ENCODE measurements around the gene PTHLH.
A peak's percentile ranks its signal among the peaks of the same experiment; 100 is the strongest.

The PTHLH gene

DNA sequence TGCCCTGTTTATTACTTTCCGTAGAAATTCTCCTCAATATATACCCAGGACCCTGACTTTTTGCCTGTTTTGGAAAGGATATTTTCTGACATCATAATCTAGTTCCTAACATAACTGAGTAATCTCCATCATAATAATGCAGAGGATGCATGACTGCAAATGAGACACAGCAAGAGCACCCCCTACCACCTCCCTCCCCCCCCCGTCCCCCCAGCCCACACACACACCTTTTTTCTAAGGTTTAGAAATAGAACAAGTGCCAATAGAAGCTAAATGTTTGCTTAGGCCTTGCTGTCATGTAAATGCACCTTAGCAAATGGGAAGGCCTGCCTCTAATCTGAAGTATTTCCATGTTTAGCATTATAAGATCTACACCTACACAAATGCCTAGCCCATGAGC, at the start of gene PTHLH:
Gene PTHLH, minus strand, starts transcription at position 13 of the 400 bp plus-strand sequence. CDS start 3,239 bp downstream, outside the sequence.
- peaks cover 45% of the 10 kb centered on the region for H3K4me1 ChIP-seq (ENCODE audit: control insufficient read depth, insufficient read depth, low read length)
- H3K27me3 ChIP-seq (ENCODE audit: control insufficient read depth, insufficient read depth, low read length) = peaks cover 99% of the 10 kb centered on the region
- H3K27ac ChIP-seq (ENCODE audit: low read depth, low read length) = no peak within 1 kb of the TSS
- H3K9me3 ChIP-seq (ENCODE audit: control insufficient read depth, insufficient read depth, low read length) = no peaks in the 10 kb centered on the region
- H3K4me3 ChIP-seq (ENCODE audit: low read depth, low read length) = peak within 1 kb of the TSS; percentile 52; the same call in 1 of the 2 replicates
- H3K9ac ChIP-seq (ENCODE audit: low read depth, low read length) = no peak within 1 kb of the TSS
- H3K36me3 ChIP-seq (ENCODE audit: control insufficient read depth, insufficient read depth, low read length) = no peaks in the 10 kb centered on the region

DNA sequence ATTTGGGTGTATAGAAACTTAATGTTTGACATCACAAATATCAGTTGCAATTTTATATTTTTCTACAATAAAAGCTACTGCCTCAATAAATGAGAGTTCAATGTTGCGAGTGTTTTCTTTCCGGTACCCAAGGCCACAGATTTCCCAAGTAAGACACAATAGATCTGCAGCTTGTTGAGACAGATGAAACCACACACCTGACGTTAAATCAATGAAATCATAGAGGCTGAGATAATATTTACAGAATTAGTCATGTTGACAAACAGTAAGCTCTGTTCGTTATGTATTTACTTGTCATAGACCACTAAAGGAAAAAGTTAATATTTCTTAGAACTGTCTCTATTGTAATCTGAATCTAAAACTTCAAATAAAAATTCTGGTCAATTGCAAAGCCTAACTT, 49.2 kb upstream of the PTHLH start:
- Histone ChIP-seq H3K27ac (ENCODE audit: low read depth, low read length) (no peak overlapping the region), H3K9ac (ENCODE audit: low read depth, low read length) (no peak overlapping the region), H3K4me3 (ENCODE audit: low read depth, low read length) (no peak overlapping the region), H3K9me3 (ENCODE audit: control insufficient read depth, insufficient read depth, low read length) (no peaks in the 10 kb centered on the region), H3K27me3 (ENCODE audit: control insufficient read depth, insufficient read depth, low read length) (no peaks in the 10 kb centered on the region), H3K4me1 (ENCODE audit: control insufficient read depth, insufficient read depth, low read length) (no peaks in the 10 kb centered on the region), H3K36me3 (ENCODE audit: control insufficient read depth, insufficient read depth, low read length) (no peaks in the 10 kb centered on the region)

DNA sequence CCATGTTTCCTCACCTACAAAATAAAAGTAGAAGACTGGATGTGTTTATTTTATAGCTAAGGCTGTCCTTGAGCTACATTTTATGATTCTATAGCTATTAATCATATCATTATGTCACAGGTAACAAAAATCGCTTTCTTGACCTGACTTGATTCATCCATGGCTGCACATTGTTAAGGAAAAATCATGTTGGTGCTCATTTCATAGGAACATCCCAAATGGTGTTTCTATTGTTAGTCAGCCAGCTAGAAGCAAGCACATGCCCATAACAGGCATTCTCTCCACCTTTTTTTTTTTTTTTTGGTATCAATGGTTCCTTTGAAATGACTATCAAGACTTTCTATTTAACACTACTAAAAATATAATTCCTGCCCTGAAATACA, 45.3 kb upstream of the PTHLH start:
- H3K9me3 ChIP-seq (ENCODE audit: control insufficient read depth, insufficient read depth, low read length) = no peaks in the 10 kb centered on the region
- H3K4me3 ChIP-seq (ENCODE audit: low read depth, low read length) = no peak overlapping the region
- H3K4me1 ChIP-seq (ENCODE audit: control insufficient read depth, insufficient read depth, low read length) = no peaks in the 10 kb centered on the region
- H3K27me3 ChIP-seq (ENCODE audit: control insufficient read depth, insufficient read depth, low read length) = no peaks in the 10 kb centered on the region
- H3K36me3 ChIP-seq (ENCODE audit: control insufficient read depth, insufficient read depth, low read length) = no peaks in the 10 kb centered on the region
- no peak overlapping the region for H3K9ac ChIP-seq (ENCODE audit: low read depth, low read length)
- no peak overlapping the region for H3K27ac ChIP-seq (ENCODE audit: low read depth, low read length)

DNA sequence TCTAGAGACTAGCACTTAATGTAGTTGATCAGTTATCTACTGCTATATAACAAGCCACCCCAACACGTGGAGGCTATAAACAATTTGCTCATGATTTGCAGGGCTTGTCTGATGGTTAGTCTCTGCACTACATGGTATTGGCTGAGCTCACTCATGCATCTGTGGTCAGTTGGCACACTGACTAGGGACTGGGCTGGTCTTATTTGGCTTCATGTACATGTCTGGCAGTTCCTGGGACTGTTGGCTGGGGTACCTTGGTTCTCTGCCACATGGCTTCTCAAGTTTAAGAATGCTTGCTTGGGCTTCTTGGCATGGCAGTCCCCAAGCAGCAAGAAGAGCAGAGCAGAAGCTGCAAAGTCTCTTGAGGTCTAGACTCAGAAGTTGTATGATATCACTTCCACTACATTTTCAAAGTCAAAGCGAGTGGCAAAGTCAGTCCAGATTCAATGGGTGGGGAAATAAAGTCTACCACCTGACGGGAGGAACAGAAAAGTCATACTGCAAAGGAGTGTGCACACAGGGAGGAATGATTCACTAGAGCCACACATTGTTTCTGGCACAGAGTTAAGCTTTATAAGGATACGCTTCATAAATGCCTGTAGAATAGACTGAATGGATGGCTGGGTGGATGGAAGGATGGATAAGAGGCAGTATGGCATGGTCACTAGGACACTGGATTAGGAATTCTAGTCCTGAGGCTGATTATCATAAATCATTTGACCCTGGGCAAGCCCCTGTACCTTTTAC, 44.8 kb upstream of the PTHLH start:
- no peaks in the 10 kb centered on the region for H3K4me1 ChIP-seq (ENCODE audit: control insufficient read depth, insufficient read depth, low read length)
- no peaks in the 10 kb centered on the region for H3K9me3 ChIP-seq (ENCODE audit: control insufficient read depth, insufficient read depth, low read length)
- no peak overlapping the region for H3K4me3 ChIP-seq (ENCODE audit: low read depth, low read length)
- H3K36me3 ChIP-seq (ENCODE audit: control insufficient read depth, insufficient read depth, low read length) = no peaks in the 10 kb centered on the region
- H3K9ac ChIP-seq (ENCODE audit: low read depth, low read length) = no peak overlapping the region
- no peaks in the 10 kb centered on the region for H3K27me3 ChIP-seq (ENCODE audit: control insufficient read depth, insufficient read depth, low read length)
- H3K27ac ChIP-seq (ENCODE audit: low read depth, low read length) = no peak overlapping the region

DNA sequence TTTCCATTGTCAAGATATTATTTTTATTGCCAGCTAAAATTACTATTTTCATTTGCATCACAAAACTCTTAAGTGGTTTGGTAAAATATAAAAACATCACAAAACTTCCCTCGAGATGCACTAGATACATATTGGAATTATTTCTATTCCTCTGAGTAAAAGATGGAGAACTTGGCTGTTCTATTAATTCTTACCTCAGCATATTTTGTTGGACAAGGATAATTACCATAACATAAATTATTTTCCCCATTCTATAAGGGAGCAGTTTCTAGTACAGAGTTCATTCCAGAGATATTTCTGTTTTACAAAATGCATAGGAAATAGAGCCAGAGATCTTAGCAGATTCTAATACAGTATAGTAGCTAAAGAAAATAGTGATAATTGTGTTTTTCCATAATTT, 42.6 kb upstream of the PTHLH start:
- no peak overlapping the region for H3K9ac ChIP-seq (ENCODE audit: low read depth, low read length)
- no peaks in the 10 kb centered on the region for H3K9me3 ChIP-seq (ENCODE audit: control insufficient read depth, insufficient read depth, low read length)
- no peaks in the 10 kb centered on the region for H3K36me3 ChIP-seq (ENCODE audit: control insufficient read depth, insufficient read depth, low read length)
- no peak overlapping the region for H3K4me3 ChIP-seq (ENCODE audit: low read depth, low read length)
- no peaks in the 10 kb centered on the region for H3K27me3 ChIP-seq (ENCODE audit: control insufficient read depth, insufficient read depth, low read length)
- H3K4me1 ChIP-seq (ENCODE audit: control insufficient read depth, insufficient read depth, low read length) = no peaks in the 10 kb centered on the region
- no peak overlapping the region for H3K27ac ChIP-seq (ENCODE audit: low read depth, low read length)

DNA sequence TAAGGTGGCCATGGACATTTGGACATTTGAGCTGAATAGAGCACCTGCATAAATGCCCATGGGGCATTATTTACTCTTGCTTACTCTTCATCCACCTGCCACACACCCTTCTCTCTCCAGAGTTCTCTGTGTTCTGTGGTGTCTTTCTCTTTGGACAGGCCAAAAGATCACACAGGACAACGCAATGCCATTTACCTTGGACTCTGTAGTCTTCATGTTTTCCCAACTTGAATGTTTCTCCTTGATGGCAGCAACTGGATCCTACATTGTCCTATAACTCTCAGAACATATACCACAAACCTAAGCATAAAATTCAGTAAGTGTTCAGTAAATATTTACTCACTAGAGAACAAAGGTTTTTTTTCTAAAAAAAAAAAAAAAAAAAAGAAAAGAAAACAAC, 41.7 kb upstream of the PTHLH start:
- Histone ChIP-seq H3K36me3 (ENCODE audit: control insufficient read depth, insufficient read depth, low read length) (no peaks in the 10 kb centered on the region), H3K27ac (ENCODE audit: low read depth, low read length) (no peak overlapping the region), H3K9me3 (ENCODE audit: control insufficient read depth, insufficient read depth, low read length) (no peaks in the 10 kb centered on the region), H3K27me3 (ENCODE audit: control insufficient read depth, insufficient read depth, low read length) (no peaks in the 10 kb centered on the region), H3K9ac (ENCODE audit: low read depth, low read length) (no peak overlapping the region), H3K4me3 (ENCODE audit: low read depth, low read length) (no peak overlapping the region), H3K4me1 (ENCODE audit: control insufficient read depth, insufficient read depth, low read length) (no peaks in the 10 kb centered on the region)

DNA sequence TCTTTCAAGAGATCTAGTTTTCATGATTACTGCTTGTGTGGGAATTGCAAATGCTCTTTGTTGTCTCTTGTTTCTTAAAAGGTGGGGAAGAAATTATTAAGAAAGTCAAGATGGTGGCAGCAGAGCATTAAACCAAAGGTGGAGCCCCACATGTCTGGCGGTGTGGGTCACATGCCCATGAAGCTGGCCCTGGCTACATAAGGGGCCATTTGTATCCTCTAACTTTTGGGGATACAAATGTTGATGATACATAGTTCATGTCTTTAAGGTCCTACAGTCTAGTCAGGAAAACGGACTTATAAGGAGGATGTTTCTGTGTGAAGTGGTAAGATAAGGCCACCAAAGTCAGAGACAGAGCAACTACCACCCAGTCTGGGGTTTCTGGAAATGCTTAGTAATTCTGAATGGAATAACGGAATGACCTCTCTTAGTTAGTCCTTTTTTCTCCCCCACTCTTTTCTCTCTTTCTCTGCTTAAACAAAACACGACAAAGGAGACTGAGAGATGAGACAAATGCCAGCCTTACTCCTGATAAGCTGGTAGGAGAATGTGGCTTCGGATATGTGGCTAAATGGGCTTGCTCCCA, 39.9 kb upstream of the PTHLH start:
- Histone ChIP-seq H3K4me1 (ENCODE audit: control insufficient read depth, insufficient read depth, low read length) (no peaks in the 10 kb centered on the region), H3K27ac (ENCODE audit: low read depth, low read length) (no peak overlapping the region)

DNA sequence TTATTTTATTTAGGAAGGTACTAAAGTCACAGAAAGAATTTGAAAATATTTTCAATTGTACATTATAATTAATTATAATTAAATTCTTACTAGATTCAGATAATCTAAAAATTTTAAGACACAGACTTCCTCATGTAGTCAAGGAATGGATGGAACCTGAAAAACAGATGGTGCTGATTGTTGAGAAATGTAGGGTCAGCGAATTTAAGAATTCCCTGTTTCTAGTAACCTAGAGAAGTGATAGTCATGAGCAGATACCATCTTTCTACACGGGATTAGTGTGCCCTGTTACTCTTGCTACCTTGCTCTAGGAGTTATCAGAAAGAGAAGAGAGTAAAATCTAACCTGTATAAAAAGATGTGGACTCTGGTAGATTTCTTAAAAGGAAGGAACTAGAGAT, 37.5 kb upstream of the PTHLH start:
- no peak overlapping the region for H3K4me3 ChIP-seq (ENCODE audit: low read depth, low read length)
- no peaks in the 10 kb centered on the region for H3K36me3 ChIP-seq (ENCODE audit: control insufficient read depth, insufficient read depth, low read length)

More for the DNA sequence above, 39.9 kb upstream of the PTHLH start:
- Histone ChIP-seq H3K36me3 (ENCODE audit: control insufficient read depth, insufficient read depth, low read length) (no peaks in the 10 kb centered on the region), H3K9ac (ENCODE audit: low read depth, low read length) (no peak overlapping the region), H3K9me3 (ENCODE audit: control insufficient read depth, insufficient read depth, low read length) (no peaks in the 10 kb centered on the region), H3K27me3 (ENCODE audit: control insufficient read depth, insufficient read depth, low read length) (no peaks in the 10 kb centered on the region), H3K4me3 (ENCODE audit: low read depth, low read length) (no peak overlapping the region)

DNA sequence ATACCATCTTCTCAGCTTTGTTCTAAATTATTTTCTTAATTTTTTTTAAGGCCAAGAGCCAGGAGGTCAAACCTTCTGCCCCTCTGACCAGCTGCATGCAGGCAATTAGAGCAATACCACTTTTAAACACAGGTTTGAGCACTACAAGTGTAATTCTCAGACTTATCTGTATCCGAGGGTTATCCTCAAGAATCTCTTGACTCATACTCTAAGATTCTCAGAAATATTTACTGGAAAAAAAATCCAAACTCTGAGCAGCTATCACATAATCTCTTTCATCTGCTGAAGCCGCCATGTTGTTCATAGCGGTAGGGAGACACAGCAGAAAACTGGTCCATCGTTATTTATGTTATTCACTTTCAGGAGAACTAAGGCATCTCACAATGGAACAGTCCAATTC, 27.4 kb upstream of the PTHLH start:
- no peak overlapping the region for H3K27ac ChIP-seq (ENCODE audit: low read depth, low read length)

More for the DNA sequence above, 37.5 kb upstream of the PTHLH start:
- H3K4me1 ChIP-seq (ENCODE audit: control insufficient read depth, insufficient read depth, low read length) = no peaks in the 10 kb centered on the region
- no peak overlapping the region for H3K27ac ChIP-seq (ENCODE audit: low read depth, low read length)
- no peak overlapping the region for H3K9ac ChIP-seq (ENCODE audit: low read depth, low read length)
- H3K9me3 ChIP-seq (ENCODE audit: control insufficient read depth, insufficient read depth, low read length) = no peaks in the 10 kb centered on the region
- no peaks in the 10 kb centered on the region for H3K27me3 ChIP-seq (ENCODE audit: control insufficient read depth, insufficient read depth, low read length)

DNA sequence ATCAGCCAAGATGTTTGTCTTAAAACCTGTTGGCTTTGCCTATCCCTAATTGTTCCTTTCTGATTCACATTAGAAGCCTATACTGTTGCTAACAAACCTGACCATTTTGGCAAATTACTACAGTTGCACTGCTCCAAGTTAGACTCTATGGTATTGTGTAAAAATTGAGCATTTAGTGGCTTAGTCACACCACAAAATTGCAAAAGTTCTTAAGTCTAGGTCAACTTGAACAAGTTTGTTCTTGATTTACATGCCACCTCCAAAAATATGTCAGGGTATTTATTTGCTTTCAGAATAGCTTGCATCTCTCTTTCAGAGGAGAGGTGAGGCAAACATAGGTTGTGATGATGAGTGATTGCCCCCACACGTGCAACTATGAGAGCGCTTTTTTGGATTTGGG, 27.0 kb upstream of the PTHLH start:
- Histone ChIP-seq H3K27me3 (ENCODE audit: control insufficient read depth, insufficient read depth, low read length) (no peaks in the 10 kb centered on the region), H3K4me3 (ENCODE audit: low read depth, low read length) (no peak overlapping the region), H3K9ac (ENCODE audit: low read depth, low read length) (no peak overlapping the region), H3K4me1 (ENCODE audit: control insufficient read depth, insufficient read depth, low read length) (peaks cover 8% of the 10 kb centered on the region), H3K9me3 (ENCODE audit: control insufficient read depth, insufficient read depth, low read length) (no peaks in the 10 kb centered on the region), H3K36me3 (ENCODE audit: control insufficient read depth, insufficient read depth, low read length) (no peaks in the 10 kb centered on the region), H3K27ac (ENCODE audit: low read depth, low read length) (no peak overlapping the region)

More for the DNA sequence above, 27.4 kb upstream of the PTHLH start:
- Histone ChIP-seq H3K9me3 (ENCODE audit: control insufficient read depth, insufficient read depth, low read length) (no peaks in the 10 kb centered on the region), H3K27me3 (ENCODE audit: control insufficient read depth, insufficient read depth, low read length) (no peaks in the 10 kb centered on the region), H3K36me3 (ENCODE audit: control insufficient read depth, insufficient read depth, low read length) (no peaks in the 10 kb centered on the region), H3K4me3 (ENCODE audit: low read depth, low read length) (no peak overlapping the region), H3K9ac (ENCODE audit: low read depth, low read length) (no peak overlapping the region), H3K4me1 (ENCODE audit: control insufficient read depth, insufficient read depth, low read length) (peaks cover 8% of the 10 kb centered on the region)

DNA sequence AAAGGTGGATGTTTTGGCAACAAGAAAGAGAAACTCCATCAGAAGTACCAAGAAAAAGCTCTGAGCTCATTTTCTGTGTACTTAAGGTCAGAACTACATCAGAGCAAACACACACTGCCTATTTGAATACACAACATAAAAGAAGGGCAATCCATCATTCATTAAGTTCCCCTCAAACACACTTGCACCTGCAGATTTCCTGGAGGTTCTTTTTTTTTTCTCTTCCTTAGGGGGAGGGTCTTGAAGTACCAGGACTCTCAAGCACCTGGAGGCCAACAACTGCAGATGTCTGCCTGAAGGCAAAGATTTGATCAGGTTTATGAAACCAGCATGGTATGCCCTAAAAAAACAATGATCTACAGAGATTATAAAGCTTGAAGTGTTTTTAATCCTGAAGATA, 26.1 kb upstream of the PTHLH start:
- H3K9me3 ChIP-seq (ENCODE audit: control insufficient read depth, insufficient read depth, low read length) = no peaks in the 10 kb centered on the region
- no peak overlapping the region for H3K27ac ChIP-seq (ENCODE audit: low read depth, low read length)
- H3K36me3 ChIP-seq (ENCODE audit: control insufficient read depth, insufficient read depth, low read length) = no peaks in the 10 kb centered on the region
- H3K4me3 ChIP-seq (ENCODE audit: low read depth, low read length) = no peak overlapping the region
- peaks cover 8% of the 10 kb centered on the region for H3K4me1 ChIP-seq (ENCODE audit: control insufficient read depth, insufficient read depth, low read length)
- no peak overlapping the region for H3K9ac ChIP-seq (ENCODE audit: low read depth, low read length)
- H3K27me3 ChIP-seq (ENCODE audit: control insufficient read depth, insufficient read depth, low read length) = no peaks in the 10 kb centered on the region

Measured in HUES48 (cell line).